HepG2 (cell line): Measurements from ENCODE around the gene STMN1. TPM values are rescaled to one million over a fixed set of nuclear protein-coding genes. Genes with fewer than 3 reads are reported as not detected.

Source experiments
- DR1 ChIP-seq: sonication (generic); formaldehyde crosslinking; IDR thresholded peaks from 2 replicates; pipeline ENCODE4 v1.8.0; 2021; ENCODE audit warnings: mild to moderate bottlenecking, missing genetic modification reagents, inconsistent platforms
- IKZF4 ChIP-seq: sonication (generic); formaldehyde crosslinking; IDR thresholded peaks from 2 replicates; pipeline ENCODE4 v1.5.1; 2020; ENCODE audit warnings: borderline replicate concordance, mild to moderate bottlenecking, low read depth, missing genetic modification reagents; ENCODE audit errors: not compliant biosample characterization
- JARID2 ChIP-seq: sonication (generic); formaldehyde crosslinking; IDR thresholded peaks from 2 replicates; pipeline ENCODE4 v1.8.1; 2023; ENCODE audit warnings: missing genetic modification reagents, inconsistent platforms; ENCODE audit not compliant: insufficient replicate concordance
- KAT8 ChIP-seq: IDR thresholded peaks from 2 replicates; pipeline ENCODE4 v1.6.1; 2016; ENCODE audit warnings: missing genetic modification reagents, missing compliant biosample characterization
- MIER3 ChIP-seq: IDR thresholded peaks from 2 replicates; pipeline ENCODE4 v1.6.1; 2016; ENCODE audit warnings: missing compliant biosample characterization, borderline replicate concordance
- NRL ChIP-seq: sonication (generic); formaldehyde crosslinking; IDR thresholded peaks from 2 replicates; pipeline ENCODE4 v1.5.0; 2020; ENCODE audit warnings: missing genetic modification reagents, mild to moderate bottlenecking, moderate library complexity, borderline replicate concordance
- REL ChIP-seq: sonication (generic); formaldehyde crosslinking; conservative IDR thresholded peaks from 2 replicates; pipeline ENCODE4 v1.8.0; 2022; ENCODE audit warnings: mild to moderate bottlenecking, missing genetic modification reagents, moderate library complexity
- SMAD9 ChIP-seq: sonication (generic); formaldehyde crosslinking; IDR thresholded peaks from 2 replicates; pipeline ENCODE4 v1.5.1; 2020; ENCODE audit warnings: mild to moderate bottlenecking, missing genetic modification reagents
- SRSF4 ChIP-seq: fragments of 200-400 bp; formaldehyde crosslinking; IDR thresholded peaks from one replicate; pipeline ENCODE4 v1.6.1; 2018; ENCODE audit warnings: mild to moderate bottlenecking, low read depth, low read length, moderate library complexity; ENCODE audit not compliant: poor library complexity, severe bottlenecking
- SRSF9 ChIP-seq: fragments of 200-400 bp; formaldehyde crosslinking; IDR thresholded peaks from 2 replicates; pipeline ENCODE4 v1.6.1; 2018; ENCODE audit warnings: borderline replicate concordance, mild to moderate bottlenecking, low read depth, low read length; ENCODE audit not compliant: insufficient read depth, poor library complexity, severe bottlenecking
- ZIK1 ChIP-seq: sonication (generic); formaldehyde crosslinking; IDR thresholded peaks from 2 replicates; pipeline ENCODE4 v1.5.0; 2020; ENCODE audit warnings: mild to moderate bottlenecking, low read depth, missing genetic modification reagents, borderline replicate concordance
- polyA plus RNA-seq, 8 experiments: library from polyadenylated mRNA; depleted of rRNA in 3 of 8; stranded (reverse) in 7 of 8; unstranded in 1 of 8; fragments of >200 nt; fragmentation: Illumina TruSeq in 4 of 8; extraction: Trizol in 4 of 8; gene quantifications; 2 replicates each; pipeline versions ENCODE4 v1.2.1 to v1.2.3, GENCODE V29; 2011 to 2016; ENCODE audit warnings: low read depth in 4 of 8, missing spikeins in 1 of 8, mixed read lengths in 1 of 8; ENCODE audit not compliant: insufficient read depth in 1 of 8
- total RNA-seq, 5 experiments: library from RNA; depleted of rRNA; stranded (reverse); fragments of >200 nt; fragmentation: Illumina TruSeq; extraction: Trizol; gene quantifications; 2 replicates each; pipeline ENCODE4 v1.2.3, GENCODE V29; 2016; ENCODE audit warnings: low read depth in 1 of 5
- TF ChIP-seq, protein P1 (sequence below): IDR thresholded peaks from 2 replicates; pipeline ENCODE4 v1.6.1; 2016; ENCODE audit warnings: low read depth, borderline replicate concordance
- TF ChIP-seq, protein P2 (sequence below): sonication (generic); formaldehyde crosslinking; IDR thresholded peaks from 2 replicates; pipeline ENCODE4 v1.5.0; 2020; ENCODE audit warnings: mild to moderate bottlenecking, missing genetic modification reagents
- TF ChIP-seq, protein P3 (sequence below): sonication (generic); formaldehyde crosslinking; IDR thresholded peaks from 2 replicates; pipeline ENCODE4 v1.8.1; 2023; ENCODE audit warnings: mild to moderate bottlenecking, missing genetic modification reagents
- TF ChIP-seq, protein P4 (sequence below): sonication (generic); formaldehyde crosslinking; IDR thresholded peaks from 2 replicates; pipeline ENCODE4 v1.8.1; 2023; ENCODE audit warnings: mild to moderate bottlenecking, missing genetic modification reagents
- TF ChIP-seq, protein P5 (sequence below): fragments of 450-650 bp; IDR thresholded peaks from 2 replicates; pipeline ENCODE4 v1.6.1; 2017

STMN1 gene
- total and polyA plus RNA-seq, 2 of the 13 experiments (the other 11 are each of a cell fraction or from before 2014, with no cell fraction given), result 45.9 to 409 TPM

DNA sequence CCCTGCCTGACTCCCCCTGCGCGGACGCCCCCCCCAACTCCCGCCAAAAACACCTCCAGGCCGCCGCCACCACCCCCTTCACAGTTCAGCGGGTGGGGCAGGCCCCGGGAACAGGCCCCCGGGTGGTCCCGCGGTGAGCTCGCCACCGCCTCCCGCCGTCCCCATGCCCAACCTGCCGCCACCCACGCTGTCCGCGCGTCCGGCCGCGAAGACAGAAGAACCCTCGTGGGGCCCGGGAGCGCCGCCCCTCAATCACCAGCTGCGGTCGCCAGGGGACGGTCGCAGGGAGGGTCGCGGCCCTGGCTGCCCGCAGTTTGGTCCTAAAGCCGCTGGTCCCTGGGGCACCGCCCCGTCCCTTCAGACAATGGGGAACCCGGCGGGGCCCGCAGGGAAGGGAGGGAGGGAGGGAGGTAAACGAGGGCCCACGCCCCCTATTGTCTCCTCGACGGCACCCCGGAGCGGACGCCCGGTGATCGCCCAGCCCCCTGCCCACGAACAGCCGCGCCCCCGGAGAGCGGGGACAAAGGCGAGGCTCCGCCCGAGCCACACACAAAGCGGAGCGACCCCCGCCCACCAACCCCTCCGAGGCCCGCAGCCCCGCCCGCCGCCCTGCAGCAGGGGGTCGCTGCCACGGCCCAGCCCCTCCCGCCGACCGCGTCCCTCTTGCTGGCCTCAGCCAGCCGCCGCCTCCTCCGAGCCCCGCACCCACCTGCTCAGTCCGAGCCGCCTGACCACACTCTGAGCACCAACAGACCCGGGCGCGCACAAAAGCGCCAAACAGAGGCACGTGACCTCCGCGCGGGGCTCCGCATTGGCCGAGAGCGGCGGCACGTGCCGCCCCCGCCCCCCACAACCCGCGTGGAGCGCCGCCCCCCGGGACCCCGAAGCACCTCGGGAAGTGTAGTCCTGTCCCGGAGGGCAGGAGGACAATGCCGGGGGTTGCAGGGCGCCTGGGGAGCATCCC lies at the start of gene STMN1 (continued):
- TF ChIP-seq, protein P1, sequence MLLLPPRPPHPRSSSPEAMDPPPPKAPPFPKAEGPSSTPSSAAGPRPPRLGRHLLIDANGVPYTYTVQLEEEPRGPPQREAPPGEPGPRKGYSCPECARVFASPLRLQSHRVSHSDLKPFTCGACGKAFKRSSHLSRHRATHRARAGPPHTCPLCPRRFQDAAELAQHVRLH, result no peak
- TF ChIP-seq ZIK1 (CRISPR knock-in tag) (no peak; the same call in 1 of the 2 replicates), KAT8 (CRISPR knock-in tag) (no peak), JARID2 (CRISPR knock-in tag) (no peak), SRSF4 (no peak), SRSF9 (no peak), SMAD9 (CRISPR knock-in tag) (no peak), IKZF4 (CRISPR knock-in tag) (no peak), MIER3 (CRISPR knock-in tag) (no peak), REL (CRISPR knock-in tag) (peak; percentile 64; the same call in 1 of the 2 replicates), NRL (CRISPR knock-in tag) (0 out of 2 replicates have a peak, but pooled peaks have one; percentile 11), DR1 (CRISPR knock-in tag) (peak; percentile 92)
- TF ChIP-seq, protein P2, sequence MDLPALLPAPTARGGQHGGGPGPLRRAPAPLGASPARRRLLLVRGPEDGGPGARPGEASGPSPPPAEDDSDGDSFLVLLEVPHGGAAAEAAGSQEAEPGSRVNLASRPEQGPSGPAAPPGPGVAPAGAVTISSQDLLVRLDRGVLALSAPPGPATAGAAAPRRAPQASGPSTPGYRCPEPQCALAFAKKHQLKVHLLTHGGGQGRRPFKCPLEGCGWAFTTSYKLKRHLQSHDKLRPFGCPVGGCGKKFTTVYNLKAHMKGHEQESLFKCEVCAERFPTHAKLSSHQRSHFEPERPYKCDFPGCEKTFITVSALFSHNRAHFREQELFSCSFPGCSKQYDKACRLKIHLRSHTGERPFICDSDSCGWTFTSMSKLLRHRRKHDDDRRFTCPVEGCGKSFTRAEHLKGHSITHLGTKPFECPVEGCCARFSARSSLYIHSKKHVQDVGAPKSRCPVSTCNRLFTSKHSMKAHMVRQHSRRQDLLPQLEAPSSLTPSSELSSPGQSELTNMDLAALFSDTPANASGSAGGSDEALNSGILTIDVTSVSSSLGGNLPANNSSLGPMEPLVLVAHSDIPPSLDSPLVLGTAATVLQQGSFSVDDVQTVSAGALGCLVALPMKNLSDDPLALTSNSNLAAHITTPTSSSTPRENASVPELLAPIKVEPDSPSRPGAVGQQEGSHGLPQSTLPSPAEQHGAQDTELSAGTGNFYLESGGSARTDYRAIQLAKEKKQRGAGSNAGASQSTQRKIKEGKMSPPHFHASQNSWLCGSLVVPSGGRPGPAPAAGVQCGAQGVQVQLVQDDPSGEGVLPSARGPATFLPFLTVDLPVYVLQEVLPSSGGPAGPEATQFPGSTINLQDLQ, result no peak
- TF ChIP-seq, protein P3, sequence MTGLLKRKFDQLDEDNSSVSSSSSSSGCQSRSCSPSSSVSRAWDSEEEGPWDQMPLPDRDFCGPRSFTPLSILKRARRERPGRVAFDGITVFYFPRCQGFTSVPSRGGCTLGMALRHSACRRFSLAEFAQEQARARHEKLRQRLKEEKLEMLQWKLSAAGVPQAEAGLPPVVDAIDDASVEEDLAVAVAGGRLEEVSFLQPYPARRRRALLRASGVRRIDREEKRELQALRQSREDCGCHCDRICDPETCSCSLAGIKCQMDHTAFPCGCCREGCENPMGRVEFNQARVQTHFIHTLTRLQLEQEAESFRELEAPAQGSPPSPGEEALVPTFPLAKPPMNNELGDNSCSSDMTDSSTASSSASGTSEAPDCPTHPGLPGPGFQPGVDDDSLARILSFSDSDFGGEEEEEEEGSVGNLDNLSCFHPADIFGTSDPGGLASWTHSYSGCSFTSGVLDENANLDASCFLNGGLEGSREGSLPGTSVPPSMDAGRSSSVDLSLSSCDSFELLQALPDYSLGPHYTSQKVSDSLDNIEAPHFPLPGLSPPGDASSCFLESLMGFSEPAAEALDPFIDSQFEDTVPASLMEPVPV (CRISPR knock-in tag), result peak; percentile 46; the same call in 1 of the 2 replicates
- TF ChIP-seq, protein P4, sequence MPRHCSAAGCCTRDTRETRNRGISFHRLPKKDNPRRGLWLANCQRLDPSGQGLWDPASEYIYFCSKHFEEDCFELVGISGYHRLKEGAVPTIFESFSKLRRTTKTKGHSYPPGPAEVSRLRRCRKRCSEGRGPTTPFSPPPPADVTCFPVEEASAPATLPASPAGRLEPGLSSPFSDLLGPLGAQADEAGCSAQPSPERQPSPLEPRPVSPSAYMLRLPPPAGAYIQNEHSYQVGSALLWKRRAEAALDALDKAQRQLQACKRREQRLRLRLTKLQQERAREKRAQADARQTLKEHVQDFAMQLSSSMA (CRISPR knock-in tag), result no peak
- TF ChIP-seq, protein P5, sequence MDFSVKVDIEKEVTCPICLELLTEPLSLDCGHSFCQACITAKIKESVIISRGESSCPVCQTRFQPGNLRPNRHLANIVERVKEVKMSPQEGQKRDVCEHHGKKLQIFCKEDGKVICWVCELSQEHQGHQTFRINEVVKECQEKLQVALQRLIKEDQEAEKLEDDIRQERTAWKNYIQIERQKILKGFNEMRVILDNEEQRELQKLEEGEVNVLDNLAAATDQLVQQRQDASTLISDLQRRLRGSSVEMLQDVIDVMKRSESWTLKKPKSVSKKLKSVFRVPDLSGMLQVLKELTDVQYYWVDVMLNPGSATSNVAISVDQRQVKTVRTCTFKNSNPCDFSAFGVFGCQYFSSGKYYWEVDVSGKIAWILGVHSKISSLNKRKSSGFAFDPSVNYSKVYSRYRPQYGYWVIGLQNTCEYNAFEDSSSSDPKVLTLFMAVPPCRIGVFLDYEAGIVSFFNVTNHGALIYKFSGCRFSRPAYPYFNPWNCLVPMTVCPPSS, result no peak
